Breast epithelium (tissue), 4 donors: ENCODE results near the gene TANK. TPM values are rescaled to one million over a fixed set of nuclear protein-coding genes. Genes with fewer than 3 reads are reported as not detected.

Experiments used
- DNase-seq, 2 donors: peaks; one replicate each; pipeline ENCODE4 v3.0.0-alpha.2; 2019; ENCODE audit warnings: low spot score in 2 of 2
- H3K27ac ChIP-seq, 2 donors: fragments of 200-600 bp; sonication (generic) in 1 of 2; one replicate each; pipeline ENCODE4 v1.5.1; 2016 to 2019; ENCODE audit warnings: mild to moderate bottlenecking in 1 of 2
- H3K27me3 ChIP-seq, 2 donors: fragments of 200-600 bp; sonication (generic) in 1 of 2; one replicate each; pipeline versions ENCODE4 v1.5.1 to v1.6.0; 2017 to 2019; ENCODE audit warnings: control low read depth in 1 of 2, mild to moderate bottlenecking in 1 of 2
- H3K36me3 ChIP-seq: fragments of 200-600 bp; one replicate; pipeline ENCODE4 v1.5.1; 2019
- H3K4me1 ChIP-seq, 2 donors: fragments of 200-600 bp; sonication (generic); one replicate each; pipeline ENCODE4 v1.5.1; 2016 to 2019; ENCODE audit warnings: control low read depth in 1 of 2
- H3K4me3 ChIP-seq, 3 donors: fragments of 200-600 bp; sonication (generic); 1 replicate in 2 of 3; 2 replicates in 1 of 3; pipeline ENCODE4 v1.5.1; 2016 to 2019; ENCODE audit warnings: mild to moderate bottlenecking in 3 of 3, moderate library complexity in 2 of 3
- H3K9me3 ChIP-seq, 2 donors: fragments of 200-600 bp; sonication (generic) in 1 of 2; one replicate each; pipeline ENCODE4 v1.5.1; 2016 to 2019; ENCODE audit warnings: control low read depth in 1 of 2
- CTCF ChIP-seq, 3 donors: fragments of 450-650 bp; IDR thresholded peaks; one replicate each; pipeline ENCODE4 v1.5.1; 2016 to 2017; ENCODE audit warnings: antibody characterized with exemption in 3 of 3, mild to moderate bottlenecking in 3 of 3, moderate library complexity in 3 of 3
- POLR2A ChIP-seq: fragments of 450-650 bp; IDR thresholded peaks from one replicate; pipeline ENCODE4 v1.6.1; 2016; ENCODE audit warnings: antibody characterized with exemption, mild to moderate bottlenecking, moderate library complexity
- POLR2AphosphoS5 ChIP-seq, 3 donors: sonication (generic); formaldehyde crosslinking; IDR thresholded peaks; one replicate each; pipeline ENCODE4 v1.6.1; 2017; ENCODE audit warnings: antibody characterized with exemption in 3 of 3
- intact Hi-C: fragments of 100-400 bp; cut with DNase I; formaldehyde crosslinking; loops from one replicate; pipeline ENCODE4 v1.15.1; 2023; ENCODE audit warnings: low total_unique reads
- total RNA-seq, 3 donors: library from RNA; depleted of rRNA; stranded (reverse); fragments of >200 nt; gene quantifications; one replicate each; pipeline ENCODE4 v1.1.0, GENCODE V29; 2016

The TANK gene
- total RNA-seq, 3 donors from 2014 or later, result 128 to 242 (median 166) TPM

GRCh38 chr2:161138429-161138828, 21.8 kb upstream of the TANK start:
- H3K4me1 ChIP-seq, result peaks cover 0 to 7% of the 10 kb centered on the region in 2 donors
- intact Hi-C loops, result no loop called here

GRCh38 chr2:161139098-161139987, 20.9 kb upstream of the TANK start:
- H3K36me3 ChIP-seq, result no peaks in the 10 kb centered on the region
- peak overlapping the region in 2 of 3 donors; percentile 40 to 60 for H3K4me3 ChIP-seq
- peaks cover 0 to 6% of the 10 kb centered on the region in 2 donors for H3K9me3 ChIP-seq
- TF ChIP-seq POLR2AphosphoS5 (IDR thresholded peaks at IDR 0.05), result no peak
- peak in 1 of 3 donors; percentile 25 for TF ChIP-seq CTCF (IDR thresholded peaks at IDR 0.05)
- TF ChIP-seq POLR2A, result no peak
- peak overlapping the region; percentile 26 to 83 for H3K27ac ChIP-seq
- peaks cover 0 to 7% of the 10 kb centered on the region in 2 donors for H3K4me1 ChIP-seq
- intact Hi-C loops, result no loop called here
- H3K27me3 ChIP-seq, result no peaks in the 10 kb centered on the region
- no peak for DNase-seq

More at GRCh38 chr2:161138429-161138828, 21.8 kb upstream of the TANK start:
- DNase-seq, result no peak
- Histone ChIP-seq H3K4me3 (peak overlapping the region in 2 of 3 donors; percentile 40 to 60), H3K27me3 (no peaks in the 10 kb centered on the region), H3K36me3 (no peaks in the 10 kb centered on the region), H3K9me3 (no peaks in the 10 kb centered on the region), H3K27ac (peak overlapping the region; percentile 62 to 83)
- TF ChIP-seq CTCF (IDR thresholded peaks at IDR 0.05) (no peak), POLR2AphosphoS5 (IDR thresholded peaks at IDR 0.05) (no peak), POLR2A (no peak)

GRCh38 chr2:161141033-161141432, 19.2 kb upstream of the TANK start:
- Histone ChIP-seq H3K27me3 (no peaks in the 10 kb centered on the region), H3K36me3 (no peaks in the 10 kb centered on the region), H3K4me3 (peak overlapping the region in 1 of 3 donors; percentile 39), H3K27ac (peak overlapping the region in 1 of 2 donors; percentile 2), H3K4me1 (no peaks in the 10 kb centered on the region), H3K9me3 (peaks cover 0 to 9% of the 10 kb centered on the region in 2 donors)
- no peak for TF ChIP-seq CTCF (IDR thresholded peaks at IDR 0.05)
- no peak for TF ChIP-seq POLR2AphosphoS5 (IDR thresholded peaks at IDR 0.05)
- TF ChIP-seq POLR2A, result no peak
- intact Hi-C loops, result no loop called here
- DNase-seq, result no peak

GRCh38 chr2:161146209-161146775, 13.9 kb upstream of the TANK start:
- H3K9me3 ChIP-seq, result peaks cover 5 to 36% of the 10 kb centered on the region in 2 donors

More at GRCh38 chr2:161146209-161146775, 13.9 kb upstream of the TANK start:
- Histone ChIP-seq H3K27ac (no peak overlapping the region), H3K36me3 (no peaks in the 10 kb centered on the region), H3K4me3 (no peak overlapping the region), H3K4me1 (no peaks in the 10 kb centered on the region), H3K27me3 (no peaks in the 10 kb centered on the region)
- TF ChIP-seq POLR2AphosphoS5 (IDR thresholded peaks at IDR 0.05) (no peak), POLR2A (no peak), CTCF (IDR thresholded peaks at IDR 0.05) (no peak)
- intact Hi-C loops, result no loop called here
- DNase-seq, result no peak
